DMS 273 treated with DMSO at 0.1 percent for 48 hours (cell line): ENCODE measurements around the gene LNX2.

Experiments used
- DNase-seq: peaks from one replicate; lab custom pipeline; 2025; lab: John Stamatoyannopoulos, UW

LNX2 gene

GRCh38 chr13:27607125-27607524 is 13.2 kb downstream of the LNX2 start:
- DNase-seq: no peak

GRCh38 chr13:27605610-27606200 is 14.6 kb downstream of the LNX2 start:
- DNase-seq: no peak

DNA sequence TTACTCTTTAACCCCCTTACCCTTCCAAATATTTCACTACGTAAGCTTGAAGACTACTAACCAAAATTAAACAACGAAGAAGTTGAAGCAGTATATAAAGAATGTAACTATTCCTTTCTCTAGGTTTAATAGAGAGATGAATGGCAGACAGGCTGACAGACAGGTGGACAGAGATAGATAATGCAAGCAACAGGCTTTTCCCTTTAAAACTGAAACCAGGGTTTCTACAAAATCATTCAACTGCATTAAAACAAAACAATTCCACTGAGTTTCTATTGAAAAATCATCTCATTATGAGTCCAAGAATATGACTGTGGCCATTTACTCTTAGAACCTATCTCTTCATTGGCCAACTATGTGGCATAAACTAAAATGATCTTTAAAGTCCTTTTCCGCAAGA is 15.2 kb downstream of the LNX2 start:
- no peak for DNase-seq

- DNase-seq: no peak
These were observed 18.5 kb downstream of the LNX2 start for GRCh38 chr13:27601803-27602202.

GRCh38 chr13:27601208-27601607 is 19.1 kb downstream of the LNX2 start:
- DNase-seq: no peak

- no peak for DNase-seq
These were observed 19.6 kb downstream of the LNX2 start for GRCh38 chr13:27600711-27601110.

DNA sequence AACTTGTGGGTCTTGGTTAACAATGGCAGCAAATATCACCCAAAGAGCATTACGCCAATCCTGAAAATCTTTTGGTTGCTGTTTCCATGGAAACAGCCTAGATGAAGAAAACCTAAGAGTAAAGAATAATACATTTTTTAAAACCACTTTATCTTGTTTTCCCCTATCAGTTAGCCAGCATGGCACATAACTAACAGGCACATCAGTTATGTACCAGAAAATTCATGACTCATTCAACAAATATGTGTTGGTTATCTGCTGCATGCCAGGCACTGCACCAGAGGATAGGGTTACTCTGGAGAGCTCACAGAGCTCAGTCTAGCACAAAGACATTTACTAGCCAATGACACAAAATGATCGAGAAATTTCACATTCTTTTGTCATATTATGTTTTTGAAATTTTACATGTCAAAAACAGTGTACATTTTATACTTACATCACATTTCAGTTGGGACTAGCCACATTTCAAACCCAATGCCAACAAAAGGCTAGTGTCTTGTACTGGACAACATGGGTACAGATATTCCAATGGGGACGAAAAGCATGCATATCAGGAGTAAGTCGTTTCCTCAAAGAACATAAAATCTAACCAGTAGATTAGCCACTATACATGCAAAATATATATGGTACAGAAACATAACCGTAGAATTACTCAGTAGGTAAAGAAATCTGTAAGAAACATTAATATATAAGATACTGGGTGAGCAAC is 20.3 kb downstream of the LNX2 start:
- DNase-seq: no peak

GRCh38 chr13:27599096-27599495 is 21.2 kb downstream of the LNX2 start:
- DNase-seq: no peak

DNA sequence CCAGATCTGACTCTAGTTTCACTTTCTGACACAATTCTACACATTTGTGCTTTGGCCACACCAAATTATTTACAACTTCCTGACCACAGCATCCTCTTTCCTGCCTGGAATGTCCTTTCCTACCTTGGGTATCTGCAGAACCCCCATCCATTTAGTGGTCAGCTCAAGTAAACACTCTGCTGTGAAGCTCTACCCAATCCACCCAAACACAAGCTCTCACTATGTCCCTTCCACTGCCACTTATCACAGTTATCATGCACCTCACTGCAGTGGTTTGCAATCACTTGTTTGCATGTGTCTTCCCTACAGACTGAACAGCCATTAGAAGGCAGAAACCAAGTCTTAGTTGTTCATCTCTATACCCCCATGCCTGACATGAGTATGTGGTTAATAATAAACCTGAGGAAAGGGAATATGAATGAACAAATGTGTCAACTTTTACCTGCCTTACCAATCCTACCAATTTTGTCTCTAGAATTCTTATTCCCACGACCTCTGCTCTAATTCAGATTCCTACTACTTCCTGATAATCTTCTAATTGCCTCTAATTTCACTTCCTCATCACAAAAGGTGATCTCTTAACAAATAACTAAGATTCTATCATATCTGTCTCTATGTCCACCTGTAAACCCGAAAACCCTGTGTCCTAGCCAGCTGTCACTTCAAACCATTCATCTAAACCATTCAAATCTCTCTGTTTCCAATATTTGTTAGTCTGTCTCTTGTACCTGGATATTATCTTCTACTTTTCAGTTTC is 25.1 kb downstream of the LNX2 start:
- DNase-seq: no peak

GRCh38 chr13:27593267-27593666 is 27.1 kb downstream of the LNX2 start:
- DNase-seq: no peak

DNA sequence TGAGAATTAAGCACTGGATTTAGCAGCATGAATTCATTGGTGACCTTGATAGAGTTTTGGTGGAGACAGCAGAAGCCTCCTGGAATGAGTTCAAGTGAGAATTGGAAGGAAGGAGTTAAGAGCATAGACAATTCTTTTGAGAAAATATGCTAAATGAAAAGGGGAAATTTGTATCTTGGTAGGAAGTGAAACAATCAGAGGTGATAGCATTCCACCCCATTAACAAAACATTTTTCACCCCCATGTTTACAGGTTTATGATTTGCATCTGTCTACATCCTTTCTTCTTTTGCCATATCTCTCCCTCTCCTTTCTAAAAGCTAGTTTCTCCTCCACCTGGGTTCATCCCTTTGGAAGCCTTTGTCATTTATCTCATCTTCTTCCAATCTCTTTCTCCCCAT is 27.5 kb downstream of the LNX2 start:
- DNase-seq: no peak

GRCh38 chr13:27588405-27588804 is 31.9 kb downstream of the LNX2 start:
- no peak for DNase-seq

GRCh38 chr13:27587095-27587746 is 33.1 kb downstream of the LNX2 start:
- DNase-seq: no peak

DNA sequence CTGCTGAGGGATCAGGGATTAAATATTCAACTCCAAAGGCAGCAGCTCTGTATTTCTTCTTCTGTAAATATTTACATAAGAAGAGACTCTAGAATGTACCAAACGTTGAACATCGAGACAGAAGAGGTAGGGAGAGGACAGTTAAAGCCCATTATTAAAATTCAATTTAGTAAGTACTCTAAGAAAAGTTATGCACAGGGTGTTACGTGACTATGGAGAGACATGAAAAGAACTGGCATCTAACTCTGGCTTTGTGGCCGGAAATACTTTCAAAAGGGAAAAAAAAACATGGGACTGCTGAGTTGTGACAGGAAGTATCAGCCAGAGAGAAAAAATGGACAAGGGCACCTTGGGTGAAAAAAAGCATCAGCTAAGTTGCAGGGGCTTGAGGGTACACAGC is 36.7 kb downstream of the LNX2 start:
- no peak for DNase-seq

GRCh38 chr13:27578121-27579030 is 42.0 kb downstream of the LNX2 start:
- DNase-seq: no peak

- DNase-seq: no peak
These were observed 45.7 kb downstream of the LNX2 start for GRCh38 chr13:27574661-27575060.

DNA sequence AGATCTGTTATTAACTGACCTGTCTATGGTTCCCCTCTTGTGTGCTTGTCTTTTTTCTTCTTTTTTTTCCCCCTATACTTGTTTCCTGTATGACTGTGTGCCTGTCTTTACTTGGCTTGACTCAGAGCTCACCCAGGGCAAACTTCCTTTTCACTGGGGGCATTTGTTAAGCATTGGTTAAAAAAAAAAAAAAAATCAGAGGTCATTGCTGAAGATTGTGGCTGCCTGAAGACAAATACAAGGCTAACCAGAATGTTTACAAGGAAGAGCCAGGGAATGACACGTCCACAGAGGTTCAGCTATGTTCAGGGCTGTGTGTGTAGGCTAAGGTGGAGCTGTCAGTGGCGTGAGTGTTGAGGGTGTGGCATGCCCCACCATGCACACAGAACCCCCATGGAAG is 47.1 kb downstream of the LNX2 start:
- DNase-seq: no peak

- DNase-seq: no peak
These were observed 48.0 kb downstream of the LNX2 start for GRCh38 chr13:27572234-27572901.

DNA sequence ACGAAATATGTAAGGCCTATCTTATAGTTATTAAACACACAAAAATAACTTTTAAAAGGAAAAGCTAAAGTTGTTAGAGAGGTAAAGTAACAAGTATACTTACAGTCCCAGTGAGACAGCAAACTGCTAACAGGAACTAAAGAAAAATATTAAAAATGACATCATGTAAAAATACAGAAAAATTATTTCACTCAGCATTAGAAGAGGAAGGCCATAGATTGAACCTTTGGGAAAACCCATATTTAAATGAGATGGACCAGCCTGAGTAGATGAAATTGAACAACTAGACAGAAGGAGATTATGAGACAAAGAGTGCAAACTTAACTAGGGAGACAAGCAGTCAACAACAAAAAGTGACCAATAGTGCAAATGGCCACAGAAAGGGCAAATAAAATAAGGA is 49.4 kb downstream of the LNX2 start:
- no peak for DNase-seq

GRCh38 chr13:27569405-27569804 is 50.9 kb downstream of the LNX2 start:
- DNase-seq: no peak

GRCh38 chr13:27565818-27566217 is 54.5 kb downstream of the LNX2 start:
- DNase-seq: no peak
